CD14-positive monocyte (primary cell): ENCODE measurements around the gene RAB11FIP3. TPM values are rescaled to one million over a fixed set of nuclear protein-coding genes. Genes with fewer than 3 reads are reported as not detected.
A peak's percentile ranks its signal among the peaks of the same experiment; 100 is the strongest.

Experiments
- DNase-seq, 3 donors: peaks; one replicate each; pipeline ENCODE4 v3.0.0-alpha.2; 2011 to 2022
- H2AFZ ChIP-seq: 2 replicates; pipeline ENCODE4 v1.6.0; 2012; ENCODE audit warnings: mild to moderate bottlenecking, low read depth, low read length, inconsistent platforms; ENCODE audit not compliant: insufficient read depth, poor library complexity, severe bottlenecking
- H3K27ac ChIP-seq, 2 donors: 1 replicate in 1 of 2; 2 replicates in 1 of 2; pipeline ENCODE4 v1.5.1; 2012 to 2013; ENCODE audit warnings: low read length in 2 of 2, control low read depth in 1 of 2, inconsistent platforms in 1 of 2, low read depth in 1 of 2, mild to moderate bottlenecking in 1 of 2
- H3K27me3 ChIP-seq, 2 donors: one replicate each; pipeline versions ENCODE4 v1.6.0 to v1.6.1; 2011 to 2013; ENCODE audit warnings: low read length in 2 of 2; ENCODE audit not compliant: control insufficient read depth in 2 of 2, insufficient read depth in 2 of 2
- H3K36me3 ChIP-seq, 2 donors: replicated peaks in 1 of 2; 1 replicate in 1 of 2; 2 replicates in 1 of 2; pipeline versions ENCODE4 v1.5.1 to v1.6.1; 2012 to 2013; ENCODE audit warnings: low read length in 2 of 2, control low read depth in 1 of 2, inconsistent platforms in 1 of 2, mild to moderate bottlenecking in 1 of 2; ENCODE audit not compliant: insufficient read depth in 2 of 2, control insufficient read depth in 1 of 2
- H3K4me1 ChIP-seq, 2 donors: 1 replicate in 1 of 2; 2 replicates in 1 of 2; pipeline versions ENCODE4 v1.5.1 to v1.6.1; 2012 to 2013; ENCODE audit warnings: low read length in 2 of 2, control low read depth in 1 of 2, inconsistent platforms in 1 of 2, mild to moderate bottlenecking in 1 of 2, moderate library complexity in 1 of 2; ENCODE audit not compliant: insufficient read depth in 2 of 2, control insufficient read depth in 1 of 2
- H3K4me2 ChIP-seq: replicated peaks from 2 replicates; pipeline ENCODE3; 2012; ENCODE audit warnings: low read length, moderate library complexity, mild to moderate bottlenecking; ENCODE audit not compliant: poor library complexity, severe bottlenecking; ENCODE audit errors: extremely low read depth
- H3K4me3 ChIP-seq, 3 experiments: fragments of 200-600 bp in 1 of 3; sonication (generic) in 1 of 3; replicated peaks in 1 of 3; 1 replicate in 2 of 3; 2 replicates in 1 of 3; pipeline ENCODE4 v1.5.1; 2011 to 2013; ENCODE audit warnings: low read length in 3 of 3, mild to moderate bottlenecking in 3 of 3, control low read depth in 2 of 3, low read depth in 2 of 3, inconsistent platforms in 1 of 3, moderate library complexity in 1 of 3
- H3K79me2 ChIP-seq: 2 replicates; pipeline ENCODE4 v1.6.0; 2012; ENCODE audit warnings: mild to moderate bottlenecking, control low read depth, inconsistent platforms, low read length, moderate library complexity; ENCODE audit not compliant: insufficient read depth
- H3K9ac ChIP-seq: 2 replicates; pipeline ENCODE4 v1.6.0; 2017; ENCODE audit warnings: low read length, mild to moderate bottlenecking; ENCODE audit not compliant: insufficient read depth, poor library complexity, severe bottlenecking
- H3K9me3 ChIP-seq, 2 donors: replicated peaks in 1 of 2; 1 replicate in 1 of 2; 2 replicates in 1 of 2; pipeline versions ENCODE4 v1.5.1 to v1.6.1; 2012 to 2013; ENCODE audit warnings: low read length in 2 of 2, control low read depth in 1 of 2; ENCODE audit not compliant: control insufficient read depth in 1 of 2, insufficient read depth in 1 of 2
- H4K20me1 ChIP-seq: 2 replicates; pipeline ENCODE4 v1.6.0; 2012; ENCODE audit warnings: mild to moderate bottlenecking, low read length, control low read depth, moderate library complexity; ENCODE audit not compliant: insufficient read depth
- H3K27ac Mint-ChIP-seq, 7 donors: one replicate each; pipeline ENCODE4 v1.8.0; 2020; ENCODE audit warnings: mild to moderate bottlenecking in 7 of 7, mixed read lengths in 7 of 7, moderate library complexity in 6 of 7, inconsistent platforms in 2 of 7
- H3K27me3 Mint-ChIP-seq, 3 donors: one replicate each; pipeline ENCODE4 v1.8.0; 2021 to 2022; ENCODE audit warnings: low read depth in 3 of 3, mild to moderate bottlenecking in 3 of 3, mixed read lengths in 3 of 3, moderate library complexity in 3 of 3, inconsistent platforms in 1 of 3
- H3K36me3 Mint-ChIP-seq, 2 donors: one replicate each; pipeline ENCODE4 v1.8.0; 2020; ENCODE audit warnings: mixed read lengths in 2 of 2, inconsistent platforms in 1 of 2, mild to moderate bottlenecking in 1 of 2
- H3K4me1 Mint-ChIP-seq: one replicate; pipeline ENCODE4 v1.8.0; 2020; ENCODE audit warnings: mild to moderate bottlenecking, mixed read lengths
- H3K4me3 Mint-ChIP-seq, 2 donors: one replicate each; pipeline ENCODE4 v1.8.0; 2020; ENCODE audit warnings: mild to moderate bottlenecking in 2 of 2, mixed read lengths in 2 of 2, moderate library complexity in 1 of 2
- H3K9me3 Mint-ChIP-seq, 7 donors: one replicate each; pipeline ENCODE4 v1.8.0; 2020 to 2022; ENCODE audit warnings: mixed read lengths in 7 of 7, mild to moderate bottlenecking in 6 of 7, moderate library complexity in 6 of 7, inconsistent platforms in 2 of 7
- CTCF ChIP-seq: fragments of 200-600 bp; IDR thresholded peaks from one replicate; pipeline ENCODE4 v1.8.0; 2022; ENCODE audit warnings: antibody characterized with exemption, mild to moderate bottlenecking
- WGBS: methylation state at CpG from one replicate; pipeline ENCODE4 v1.1.5; 2013; ENCODE audit warnings: missing lambda C conversion rate; ENCODE audit not compliant: insufficient coverage; 5-methylcytosine and 5-hydroxymethylcytosine counted together
- intact Hi-C, 2 donors: fragments of 100-400 bp; cut with micrococcal nuclease; formaldehyde crosslinking; loops; one replicate each; pipeline versions ENCODE4 v1.15.0 to v1.15.1; 2023
- polyA plus RNA-seq, 3 donors: library from polyadenylated mRNA; depleted of rRNA in 1 of 3; unstranded in 2 of 3; stranded (reverse) in 1 of 3; fragments of 300-500 nt in 2 of 3; fragments of >200 nt in 1 of 3; fragmentation: Illumina TruSeq in 2 of 3; gene quantifications; 1 replicate in 2 of 3; 2 replicates in 1 of 3; pipeline ENCODE4 v1.2.3, GENCODE V29; 2012 to 2021

Gene RAB11FIP3
- polyA plus RNA-seq, 3 donors, result 0.37 to 7.5 (median 0.49) TPM

DNA sequence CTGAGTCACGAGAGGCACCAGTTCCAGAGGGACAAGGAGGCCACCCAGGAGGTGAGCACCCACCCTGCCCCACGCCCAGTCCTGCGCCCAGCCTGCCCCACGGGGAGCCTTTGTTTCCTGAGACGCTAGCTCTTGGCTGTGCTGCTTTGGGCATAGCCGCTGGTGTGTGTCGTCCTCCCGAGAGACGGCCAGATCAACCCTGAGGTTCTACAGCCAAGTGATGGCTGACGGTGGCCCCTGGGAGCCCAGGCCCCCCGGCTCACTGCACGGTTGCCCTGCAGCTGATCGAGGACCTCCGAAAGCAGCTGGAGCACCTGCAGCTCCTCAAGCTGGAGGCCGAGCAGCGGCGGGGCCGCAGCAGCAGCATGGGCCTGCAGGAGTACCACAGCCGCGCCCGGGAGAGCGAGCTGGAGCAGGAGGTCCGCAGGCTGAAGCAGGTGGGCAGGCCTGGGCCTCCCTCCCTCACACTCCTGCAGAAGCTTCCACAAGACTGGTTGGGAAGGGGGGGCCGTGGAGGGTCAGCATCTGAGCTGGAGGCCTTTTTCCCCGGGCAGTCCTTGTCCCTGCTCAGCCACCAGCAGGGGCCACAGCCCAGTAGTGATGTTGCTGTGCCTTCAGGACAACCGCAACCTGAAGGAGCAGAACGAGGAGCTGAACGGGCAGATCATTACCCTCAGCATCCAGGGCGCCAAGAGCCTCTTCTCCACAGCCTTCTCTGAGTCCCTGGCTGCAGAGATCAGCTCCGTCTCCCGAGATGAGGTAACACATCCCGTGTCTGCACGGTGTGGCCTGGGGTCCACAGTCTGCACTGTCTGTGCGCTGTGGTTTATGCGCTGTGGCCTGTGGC lies 94.6 kb downstream of the RAB11FIP3 start:
- 97% methylated on average over 28 of the region's 35 CpGs for WGBS
- peaks cover 0 to 9% of the 10 kb centered on the region in 2 donors for H3K36me3 ChIP-seq
- no peak overlapping the region for H3K9ac ChIP-seq
- peaks cover 0 to 11% of the 10 kb centered on the region in 2 donors for H3K36me3 Mint-ChIP-seq
- H3K79me2 ChIP-seq, result no peaks in the 10 kb centered on the region
- peak overlapping the region in 1 of 7 donors; percentile 66 for H3K27ac Mint-ChIP-seq
- no peaks in the 10 kb centered on the region for H3K9me3 ChIP-seq
- no peak overlapping the region for H3K27ac ChIP-seq
- TF ChIP-seq CTCF, result no peak
- DNase-seq, result no peak
- peaks cover 0 to 2% (median 0%) of the 10 kb centered on the region in 3 donors for H3K27me3 Mint-ChIP-seq
- intact Hi-C loops, result no loop called here
- H4K20me1 ChIP-seq, result no peaks in the 10 kb centered on the region
- H3K9me3 Mint-ChIP-seq, result no peaks in the 10 kb centered on the region
- H3K27me3 ChIP-seq, result no peaks in the 10 kb centered on the region
- H3K4me1 Mint-ChIP-seq, result peaks cover 3% of the 10 kb centered on the region
- no peak overlapping the region for H3K4me2 ChIP-seq
- H3K4me3 Mint-ChIP-seq, result no peak overlapping the region
- no peak overlapping the region for H2AFZ ChIP-seq
- H3K4me1 ChIP-seq, result peaks cover 0 to 2% of the 10 kb centered on the region in 2 donors
- H3K4me3 ChIP-seq, result no peak overlapping the region

GRCh38 chr16:520847-521246 lies 95.4 kb downstream of the RAB11FIP3 start:
- peaks cover 0 to 4% of the 10 kb centered on the region in 2 donors for H3K36me3 Mint-ChIP-seq
- H3K9me3 Mint-ChIP-seq, result no peaks in the 10 kb centered on the region
- H3K27ac ChIP-seq, result no peak overlapping the region
- H3K4me1 Mint-ChIP-seq, result peaks cover 8% of the 10 kb centered on the region
- no peak for TF ChIP-seq CTCF
- H3K4me3 ChIP-seq, result no peak overlapping the region
- H3K36me3 ChIP-seq, result peaks cover 0 to 5% of the 10 kb centered on the region in 2 donors
- no peak for DNase-seq
- no peaks in the 10 kb centered on the region for H3K9me3 ChIP-seq
- WGBS, result 97% methylated on average over 7 of the region's 13 CpGs
- intact Hi-C loops, result no loop called here
- H3K4me1 ChIP-seq, result peaks cover 2 to 10% of the 10 kb centered on the region in 2 donors
- no peaks in the 10 kb centered on the region for H3K79me2 ChIP-seq
- H3K4me2 ChIP-seq, result no peak overlapping the region
- no peak overlapping the region for H3K4me3 Mint-ChIP-seq
- H2AFZ ChIP-seq, result no peak overlapping the region
- H3K27me3 Mint-ChIP-seq, result peaks cover 0 to 2% (median 0%) of the 10 kb centered on the region in 3 donors
- H3K9ac ChIP-seq, result no peak overlapping the region
- H3K27ac Mint-ChIP-seq, result no peak overlapping the region
- H3K27me3 ChIP-seq, result no peaks in the 10 kb centered on the region
- H4K20me1 ChIP-seq, result no peaks in the 10 kb centered on the region
